Smooth muscle cell (in vitro differentiated cells): Measurements from ENCODE around the gene TAOK1. TPM values are rescaled to one million over a fixed set of nuclear protein-coding genes. Genes with fewer than 3 reads are reported as not detected.

Experiments used
- DNase-seq: peaks from one replicate; lab custom pipeline; 2025; ENCODE audit not compliant: unreplicated experiment; lab: John Stamatoyannopoulos, UW
- H2AFZ ChIP-seq: fragments of 200-600 bp; sonication (generic); 2 replicates; pipeline ENCODE4 v1.6.0; 2016; ENCODE audit warnings: antibody characterized with exemption, low read depth, mild to moderate bottlenecking
- H3F3A ChIP-seq: fragments of 200-600 bp; sonication (generic); 2 replicates; pipeline ENCODE4 v1.6.0; 2017; ENCODE audit warnings: antibody characterized with exemption, low read depth
- H3K27ac ChIP-seq: fragments of 200-600 bp; sonication (generic); 2 replicates; pipeline ENCODE4 v1.5.1; 2016; ENCODE audit warnings: low read depth, mild to moderate bottlenecking
- H3K27me3 ChIP-seq: fragments of 200-600 bp; sonication (generic); 2 replicates; pipeline ENCODE4 v1.6.1; 2016; ENCODE audit warnings: low read depth, mild to moderate bottlenecking
- H3K36me3 ChIP-seq: fragments of 200-600 bp; sonication (generic); 2 replicates; pipeline ENCODE4 v1.5.1; 2016; ENCODE audit warnings: low read depth
- H3K4me1 ChIP-seq: fragments of 200-600 bp; sonication (generic); 2 replicates; pipeline ENCODE4 v1.5.1; 2016; ENCODE audit warnings: low read depth
- H3K4me2 ChIP-seq: fragments of 200-600 bp; sonication (generic); 2 replicates; pipeline ENCODE4 v1.6.0; 2016; ENCODE audit warnings: mild to moderate bottlenecking
- H3K4me3 ChIP-seq: fragments of 200-600 bp; sonication (generic); 2 replicates; pipeline ENCODE4 v1.5.1; 2016; ENCODE audit warnings: mild to moderate bottlenecking
- H3K79me2 ChIP-seq: fragments of 200-600 bp; sonication (generic); 2 replicates; pipeline ENCODE4 v1.6.0; 2016; ENCODE audit warnings: low read depth, mild to moderate bottlenecking
- H3K9ac ChIP-seq: fragments of 200-600 bp; sonication (generic); 2 replicates; pipeline ENCODE4 v1.6.0; 2016; ENCODE audit warnings: low read depth
- H3K9me3 ChIP-seq: fragments of 200-600 bp; sonication (generic); replicated peaks from 2 replicates; pipeline ENCODE4 v1.5.1; 2016; ENCODE audit warnings: low read depth
- H4K20me1 ChIP-seq: fragments of 200-600 bp; sonication (generic); 2 replicates; pipeline ENCODE4 v1.6.0; 2016; ENCODE audit warnings: low read depth
- CTCF ChIP-seq: fragments of 200-600 bp; sonication (generic); IDR thresholded peaks from 2 replicates; pipeline ENCODE4 v1.5.1; 2017; ENCODE audit warnings: borderline replicate concordance, mild to moderate bottlenecking, antibody characterized with exemption; ENCODE audit not compliant: insufficient read depth, poor library complexity, severe bottlenecking
- WGBS: methylation state at CpG from one replicate; pipeline ENCODE4 v1.1.7; 2016; ENCODE audit warnings: low lambda C conversion rate; 5-methylcytosine and 5-hydroxymethylcytosine counted together
- polyA plus RNA-seq: library from polyadenylated mRNA; unstranded; fragments of >200 nt; fragmentation: Nextera tagmentation; extraction: Ambion mirVana; gene quantifications from 2 replicates; pipeline ENCODE4 v1.2.1, GENCODE V29; 2016
- total RNA-seq: library from RNA; depleted of rRNA; stranded (reverse); fragments of >200 nt; gene quantifications from 2 replicates; pipeline ENCODE4 v1.2.3, GENCODE V29; 2014

The TAOK1 gene
- total and polyA plus RNA-seq, 2 experiments from 2014 or later: 4.7 to 58.7 TPM

DNA sequence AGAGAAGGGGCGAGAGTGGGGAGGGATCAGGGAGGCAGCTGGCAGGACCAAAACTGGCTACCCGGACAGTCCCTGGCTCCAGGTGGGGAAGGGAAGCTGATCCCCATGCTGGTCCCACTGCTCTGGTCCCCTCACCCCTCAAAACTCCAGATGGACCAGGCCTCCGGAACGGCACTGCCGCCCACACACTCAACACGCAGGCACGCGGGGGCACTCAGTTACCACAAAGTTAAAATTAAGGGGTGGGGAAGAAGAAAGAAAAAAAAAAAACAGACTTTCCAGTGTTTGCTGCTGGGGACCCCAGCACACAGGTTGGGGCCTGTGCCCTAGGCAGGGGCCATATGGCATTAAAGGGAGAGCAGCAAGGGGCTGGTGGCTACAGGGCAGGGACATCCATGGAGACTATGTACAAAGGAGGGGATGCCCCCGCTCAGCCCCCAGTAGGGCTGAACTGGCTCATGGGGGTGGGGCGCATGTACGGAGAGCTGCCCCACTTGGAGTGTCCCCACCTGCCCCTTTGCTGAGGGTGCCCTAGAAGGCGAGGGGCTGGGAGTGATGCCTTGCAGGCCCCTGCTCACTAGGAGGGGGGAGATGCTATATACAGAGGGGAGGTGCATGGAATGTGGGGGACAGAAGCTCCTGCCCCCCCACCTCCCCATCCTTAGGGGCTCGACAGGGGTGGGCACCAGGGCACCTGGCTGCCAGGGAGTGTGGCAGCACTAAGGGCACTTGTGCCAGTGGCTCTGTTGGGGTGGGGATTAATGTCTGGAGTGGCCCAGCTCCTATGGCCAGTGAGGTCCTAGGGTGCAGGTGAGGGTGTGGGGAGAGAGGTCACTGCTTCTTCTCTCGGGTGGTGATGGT, 183.9 kb downstream of the TAOK1 start:
- Histone ChIP-seq H3K4me3 (no peak overlapping the region), H3K4me2 (no peak overlapping the region), H3F3A (peaks cover 6% of the 10 kb centered on the region), H3K27me3 (no peaks in the 10 kb centered on the region), H3K27ac (no peak overlapping the region), H3K79me2 (peaks cover 7% of the 10 kb centered on the region), H3K36me3 (no peaks in the 10 kb centered on the region), H3K9ac (no peak overlapping the region), H2AFZ (no peak overlapping the region), H3K4me1 (peaks cover 15% of the 10 kb centered on the region), H3K9me3 (no peaks in the 10 kb centered on the region), H4K20me1 (no peaks in the 10 kb centered on the region)
- no peak for TF ChIP-seq CTCF
- 86% methylated on average over 13 of the region's 14 CpGs for WGBS
- DNase-seq: no peak

DNA sequence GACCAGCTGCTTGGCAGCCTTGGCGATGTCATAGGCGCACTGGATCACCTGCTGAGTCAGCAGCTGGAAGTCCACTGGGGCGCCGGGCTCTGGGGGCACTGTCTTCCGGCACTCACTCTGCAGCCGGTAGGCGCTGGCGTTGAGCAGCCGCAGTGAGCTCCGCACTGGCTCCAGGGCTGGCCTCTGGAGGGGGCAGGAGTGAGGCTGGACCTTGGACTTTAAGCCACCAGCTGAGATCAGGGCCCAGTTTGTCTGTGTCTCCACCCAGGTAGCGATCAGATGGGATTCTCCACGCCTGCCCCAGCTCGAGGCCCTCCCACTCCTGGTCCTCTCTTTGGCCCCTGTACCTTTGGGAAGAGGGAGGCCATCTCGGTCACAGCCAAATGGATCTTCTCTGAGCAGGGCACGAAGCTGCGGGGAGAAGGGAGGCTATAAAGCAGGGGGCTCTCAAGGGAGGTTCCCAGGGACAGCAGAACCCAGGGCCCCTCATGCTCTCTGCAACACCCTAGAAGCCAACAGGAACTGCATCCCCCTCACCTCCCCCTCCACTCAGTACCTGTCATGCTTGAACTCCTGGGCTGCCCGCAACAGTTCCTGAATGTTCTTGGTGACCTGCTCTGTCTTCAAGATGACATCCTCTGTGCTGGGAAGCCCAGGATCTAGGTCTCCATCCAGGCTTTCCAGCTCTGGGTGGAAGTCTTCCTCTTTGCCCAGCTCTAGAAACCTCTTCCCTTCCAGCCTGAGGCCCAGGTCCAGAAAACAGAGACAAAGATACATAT, 184.8 kb downstream of the TAOK1 start:
- peaks cover under 1% of the 10 kb centered on the region for H4K20me1 ChIP-seq
- no peaks in the 10 kb centered on the region for H3K36me3 ChIP-seq
- peaks cover 7% of the 10 kb centered on the region for H3K4me1 ChIP-seq
- H3K9me3 ChIP-seq: no peaks in the 10 kb centered on the region
- no peak for TF ChIP-seq CTCF
- H3K27ac ChIP-seq: no peak overlapping the region
- no peaks in the 10 kb centered on the region for H3F3A ChIP-seq
- 95% methylated on average over 17 of the region's 17 CpGs for WGBS
- H3K27me3 ChIP-seq: no peaks in the 10 kb centered on the region
- H3K9ac ChIP-seq: no peak overlapping the region
- no peak overlapping the region for H2AFZ ChIP-seq
- no peak overlapping the region for H3K4me2 ChIP-seq
- H3K4me3 ChIP-seq: no peak overlapping the region
- DNase-seq: no peak
- peaks cover 7% of the 10 kb centered on the region for H3K79me2 ChIP-seq

DNA sequence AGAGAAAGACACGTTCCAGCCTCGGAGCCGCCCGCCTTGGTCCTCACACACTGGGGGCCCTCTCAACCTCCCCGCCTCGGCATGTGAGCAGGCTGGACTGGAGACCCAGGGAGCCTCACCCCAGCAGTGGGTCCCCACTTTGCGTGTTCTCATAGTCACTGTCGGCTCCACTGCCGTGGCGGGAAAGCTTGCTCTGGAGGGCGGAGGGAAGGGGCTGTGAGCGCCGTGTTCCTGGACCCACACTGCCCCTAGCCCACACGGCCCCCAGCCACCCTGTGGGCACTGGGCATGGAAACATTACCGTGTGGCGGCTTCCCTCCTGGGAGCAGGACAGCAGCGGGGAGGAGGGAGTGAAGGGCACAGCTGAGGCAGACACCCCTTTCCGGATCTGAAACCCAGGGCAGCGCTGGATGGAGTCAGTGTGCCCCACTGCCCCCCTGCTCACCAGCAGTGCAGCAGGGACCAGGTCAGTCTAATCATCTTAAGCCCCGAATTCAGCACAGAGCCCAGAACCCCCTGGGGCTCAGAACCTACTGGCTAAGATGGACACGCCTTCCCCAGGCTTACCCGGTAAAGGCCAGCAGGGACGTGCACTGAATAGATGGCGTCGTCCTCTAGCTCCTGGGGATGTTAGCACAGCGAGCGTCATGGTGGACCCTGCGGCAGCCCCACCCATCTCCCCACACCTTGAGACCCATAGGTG, 185.5 kb downstream of the TAOK1 start:
- no peak overlapping the region for H3K4me2 ChIP-seq
- peaks cover 4% of the 10 kb centered on the region for H3K79me2 ChIP-seq
- H3K9me3 ChIP-seq: no peaks in the 10 kb centered on the region
- H3K27me3 ChIP-seq: no peaks in the 10 kb centered on the region
- DNase-seq: no peak
- H3K4me1 ChIP-seq: peaks cover 6% of the 10 kb centered on the region
- H3K9ac ChIP-seq: no peak overlapping the region
- H3F3A ChIP-seq: no peaks in the 10 kb centered on the region
- no peak overlapping the region for H3K4me3 ChIP-seq
- H4K20me1 ChIP-seq: peaks cover 6% of the 10 kb centered on the region
- H2AFZ ChIP-seq: no peak overlapping the region
- H3K27ac ChIP-seq: no peak overlapping the region
- WGBS: 96% methylated on average over 26 of the region's 28 CpGs
- no peaks in the 10 kb centered on the region for H3K36me3 ChIP-seq
- no peak for TF ChIP-seq CTCF
